UCSD-AML1 (cell line): ENCODE data around the gene NDUFAF3.

Source experiments
- DNase-seq: peaks from one replicate; lab custom pipeline; 2025; ENCODE audit not compliant: unreplicated experiment; lab: John Stamatoyannopoulos, UW

Gene NDUFAF3

GRCh38 chr3:49017971-49018706 is 3.8 kb upstream of the NDUFAF3 start, which contains the start of gene DALRD3:
DALRD3 (minus strand) TSS chr3:49018580; CDS start chr3:49018564, 16 bp downstream.
- peak; percentile 77 for DNase-seq

GRCh38 chr3:49018707-49019006 is 3.3 kb upstream of the NDUFAF3 start:
- no peak for DNase-seq

- no peak for DNase-seq
Measured at GRCh38 chr3:49019941-49020329, 2.0 kb upstream of the NDUFAF3 start.

GRCh38 chr3:49020330-49021212 is 1.4 kb upstream of the NDUFAF3 start:
- DNase-seq, result peak; percentile 69

GRCh38 chr3:49021213-49021812 is 608 bp upstream of the NDUFAF3 start:
- peak; percentile 98 for DNase-seq

- DNase-seq, result no peak
Measured at GRCh38 chr3:49022688-49023171, 809 bp downstream of the NDUFAF3 start.

GRCh38 chr3:49023775-49024174 is 1.9 kb downstream of the NDUFAF3 start:
- no peak for DNase-seq

GRCh38 chr3:49024449-49024848 is 2.5 kb downstream of the NDUFAF3 start:
- no peak for DNase-seq

GRCh38 chr3:49025005-49025792 is 3.3 kb downstream of the NDUFAF3 start:
- DNase-seq, result peak; percentile 64

GRCh38 chr3:49025793-49026520 is 4.0 kb downstream of the NDUFAF3 start:
- DNase-seq, result no peak

- DNase-seq, result no peak
Measured at GRCh38 chr3:49026536-49026935, 4.6 kb downstream of the NDUFAF3 start.

- no peak for DNase-seq
Measured at GRCh38 chr3:49027634-49028033, 5.7 kb downstream of the NDUFAF3 start.

GRCh38 chr3:49028298-49028672 is 6.4 kb downstream of the NDUFAF3 start:
- no peak for DNase-seq

GRCh38 chr3:49028673-49029562 is 7.0 kb downstream of the NDUFAF3 start, which contains the start of gene IMPDH2:
IMPDH2 (minus strand) TSS chr3:49029398; CDS start chr3:49029350, 48 bp downstream.
- DNase-seq, result peak; percentile 96

GRCh38 chr3:49029563-49029884 is 7.6 kb downstream of the NDUFAF3 start:
- DNase-seq, result no peak

- no peak for DNase-seq
Measured at GRCh38 chr3:49030321-49030720, 8.4 kb downstream of the NDUFAF3 start.

- DNase-seq, result no peak
Measured at GRCh38 chr3:49032646-49033304, 10.9 kb downstream of the NDUFAF3 start.

GRCh38 chr3:49034650-49035049 is 12.7 kb downstream of the NDUFAF3 start:
- DNase-seq, result no peak

GRCh38 chr3:49035281-49035680 is 13.4 kb downstream of the NDUFAF3 start:
- no peak for DNase-seq
